Measurements from ENCODE around the gene GDPGP1. TPM values are rescaled to one million over a fixed set of nuclear protein-coding genes. Genes with fewer than 3 reads are reported as not detected.

Gene GDPGP1
- total RNA-seq, 1 donor from 2014 or later: 8.4 TPM

GRCh38 chr15:90189781-90190467 is 44.1 kb upstream of the GDPGP1 start:
- Mint-ChIP-seq H3K27me3 (ENCODE audit: low read depth) (no peaks in the 10 kb centered on the region), H3K36me3 (peaks cover 3% of the 10 kb centered on the region), H3K4me3 (no peak overlapping the region), H3K27ac (no peak overlapping the region), H3K9me3 (no peaks in the 10 kb centered on the region), H3K4me1 (peaks cover 19% of the 10 kb centered on the region)
- no peak for TF ChIP-seq CTCF (IDR thresholded peaks at IDR 0.05; ENCODE audit: unreplicated experiment)
- DNase-seq (ENCODE audit: low spot score in 2 of 2, unreplicated experiment in 2 of 2): no peak

- Mint-ChIP-seq H3K36me3 (peaks cover 7% of the 10 kb centered on the region), H3K4me3 (no peak overlapping the region), H3K9me3 (no peaks in the 10 kb centered on the region), H3K4me1 (peaks cover 14% of the 10 kb centered on the region), H3K27ac (no peak overlapping the region), H3K27me3 (ENCODE audit: low read depth) (no peaks in the 10 kb centered on the region)
- no peak for TF ChIP-seq CTCF (IDR thresholded peaks at IDR 0.05; ENCODE audit: unreplicated experiment)
- no peak for DNase-seq (ENCODE audit: low spot score in 2 of 2, unreplicated experiment in 2 of 2)
Measured at GRCh38 chr15:90190606-90191343, 43.2 kb upstream of the GDPGP1 start.

DNA sequence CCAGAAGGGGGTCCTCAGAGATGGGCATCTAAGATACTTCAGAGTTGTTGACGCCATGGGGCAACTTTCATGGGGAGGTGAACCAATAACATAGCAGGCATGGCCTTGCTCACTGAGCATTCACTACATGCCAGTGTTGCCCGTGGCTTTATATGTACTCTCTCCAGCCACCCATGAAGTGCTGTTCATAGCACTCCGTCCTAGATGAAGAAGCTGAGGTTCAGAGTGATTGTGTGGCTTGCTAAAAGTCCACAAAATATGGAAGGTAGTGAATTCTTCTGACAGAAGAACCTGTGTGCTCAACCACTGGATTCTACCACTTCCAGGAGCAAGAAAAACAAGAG is 42.7 kb upstream of the GDPGP1 start:
- no peaks in the 10 kb centered on the region for H3K27me3 Mint-ChIP-seq (ENCODE audit: low read depth)
- no peak for TF ChIP-seq CTCF (IDR thresholded peaks at IDR 0.05; ENCODE audit: unreplicated experiment)
- DNase-seq (ENCODE audit: low spot score in 2 of 2, unreplicated experiment in 2 of 2): no peak
- peak overlapping the region; percentile 67 for H3K27ac Mint-ChIP-seq
- no peaks in the 10 kb centered on the region for H3K9me3 Mint-ChIP-seq
- no peak overlapping the region for H3K4me3 Mint-ChIP-seq
- H3K36me3 Mint-ChIP-seq: peaks cover 7% of the 10 kb centered on the region
- H3K4me1 Mint-ChIP-seq: peaks cover 14% of the 10 kb centered on the region

DNA sequence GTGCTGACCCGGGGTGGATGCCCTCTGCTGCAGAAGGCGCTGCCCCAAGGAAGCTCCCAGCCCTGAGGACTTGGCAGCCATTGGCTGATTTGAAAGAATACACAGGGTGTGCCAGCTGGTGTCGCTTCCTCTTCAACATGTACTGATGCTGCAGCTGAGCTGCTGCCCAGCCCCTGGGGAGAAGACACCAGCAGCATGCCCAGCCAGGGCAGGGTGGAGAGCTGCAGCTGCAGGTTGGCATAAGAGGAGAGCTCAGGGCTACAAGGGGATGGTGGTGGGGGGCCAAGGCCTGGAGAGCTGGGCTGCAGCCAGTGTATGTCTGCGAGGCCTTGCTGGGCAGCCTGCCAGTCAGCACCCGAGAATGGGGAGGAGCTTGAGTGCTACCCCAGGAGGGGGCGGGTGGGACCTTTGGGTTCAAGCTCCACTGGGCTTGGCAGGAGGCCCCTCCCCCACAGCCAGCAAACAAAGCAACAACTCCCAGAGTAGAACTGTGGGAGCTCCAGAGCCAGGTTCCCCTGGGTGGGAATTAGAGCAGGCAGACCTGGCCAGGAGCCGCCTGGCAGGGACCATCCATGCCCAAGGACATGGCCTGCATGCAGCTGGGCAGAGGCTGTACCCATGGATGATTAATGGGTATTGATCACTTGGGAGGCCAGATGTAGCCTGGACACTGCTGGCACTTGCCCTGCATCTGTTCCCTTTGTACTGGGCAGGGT is 42.1 kb upstream of the GDPGP1 start:
- DNase-seq (ENCODE audit: low spot score in 2 of 2, unreplicated experiment in 2 of 2): no peak
- H3K27ac Mint-ChIP-seq: no peak overlapping the region

More for the DNA sequence above, 42.1 kb upstream of the GDPGP1 start:
- peaks cover 14% of the 10 kb centered on the region for H3K4me1 Mint-ChIP-seq
- no peak for TF ChIP-seq CTCF (IDR thresholded peaks at IDR 0.05; ENCODE audit: unreplicated experiment)
- H3K4me3 Mint-ChIP-seq: no peak overlapping the region
- peaks cover 7% of the 10 kb centered on the region for H3K36me3 Mint-ChIP-seq
- H3K27me3 Mint-ChIP-seq (ENCODE audit: low read depth): no peaks in the 10 kb centered on the region
- no peaks in the 10 kb centered on the region for H3K9me3 Mint-ChIP-seq

Measured in mesothelial cell of epicardium (in vitro differentiated cells).